ENCODE results near the gene XYLT1.

XYLT1 gene

DNA sequence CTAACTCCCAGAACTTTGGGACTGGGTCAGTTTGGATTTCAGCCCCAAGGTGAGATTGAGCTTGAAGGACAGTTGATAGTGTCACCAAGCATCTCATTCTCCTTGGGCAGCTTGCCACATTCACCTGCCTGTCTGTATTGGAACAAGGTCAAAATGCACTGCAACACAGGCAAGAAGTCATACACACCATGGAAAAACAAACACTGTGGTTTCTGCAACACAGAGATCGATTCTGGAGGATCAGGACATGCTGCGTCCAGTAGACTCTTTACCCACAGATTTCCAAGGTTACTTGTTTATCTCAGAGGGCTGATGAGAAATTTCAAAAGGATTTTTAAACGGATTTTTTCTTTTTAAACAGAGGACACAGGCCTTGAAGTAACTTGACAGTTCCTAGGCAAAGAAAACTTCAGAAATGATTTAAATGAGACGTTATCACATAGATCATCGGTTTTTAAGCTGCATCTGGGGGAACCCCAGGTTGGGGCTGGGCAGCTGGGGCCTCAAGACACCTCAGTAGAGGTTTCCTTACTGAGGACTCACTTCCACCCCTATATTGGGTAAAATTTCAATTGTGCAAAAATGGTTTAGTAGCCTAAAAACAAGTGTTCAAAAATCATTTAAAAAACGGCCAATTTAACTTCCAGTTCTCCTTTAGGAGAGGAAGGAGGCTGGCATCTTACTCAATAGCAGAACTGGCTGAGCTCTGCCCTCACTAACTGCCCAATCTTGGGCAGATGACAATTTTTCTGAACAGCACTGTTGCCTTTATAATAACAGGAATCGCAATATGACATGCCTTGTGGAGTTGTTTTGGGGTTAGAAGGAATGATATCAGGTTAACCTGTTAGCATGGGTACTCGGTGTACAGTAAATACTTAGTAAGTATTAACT, 299.3 kb downstream of the XYLT1 start:
- DNase-seq: no peak

DNA sequence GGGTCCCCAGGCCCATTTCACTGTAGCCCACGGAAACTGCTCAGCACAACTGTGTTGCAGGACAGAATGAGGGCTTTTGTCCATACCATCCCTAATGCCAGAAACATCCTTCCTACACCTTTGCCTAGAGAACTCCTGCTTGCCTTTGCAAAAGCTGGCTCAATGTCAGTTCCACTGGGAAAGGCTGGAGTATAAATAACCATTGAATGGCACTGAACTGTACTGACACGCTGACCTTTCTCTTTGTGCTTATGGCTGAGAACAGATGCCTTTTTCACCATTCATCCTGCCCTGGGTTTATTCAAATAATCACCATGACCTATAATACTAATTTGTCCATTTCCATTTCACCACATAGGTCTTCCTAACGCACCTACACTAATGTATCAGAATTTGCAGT, 300.3 kb downstream of the XYLT1 start:
- no peak for DNase-seq

DNA sequence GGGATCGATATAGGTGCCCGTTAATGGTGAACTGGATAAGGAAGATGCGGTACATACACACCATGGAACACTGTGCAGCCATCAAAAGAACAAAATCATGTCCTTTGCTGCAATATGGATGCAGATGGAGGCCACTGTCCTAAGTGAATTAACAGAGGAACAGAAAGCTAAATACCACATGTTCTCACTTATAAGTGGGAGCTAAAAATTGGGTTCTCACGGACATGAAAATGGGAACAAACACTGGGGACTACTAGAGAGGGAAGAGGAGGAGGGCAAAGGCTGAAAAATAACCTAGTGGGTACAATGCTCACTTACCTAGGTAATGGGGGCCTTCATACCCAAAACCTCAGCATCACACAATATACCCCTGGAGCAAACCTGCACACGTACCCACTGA, 302.6 kb downstream of the XYLT1 start:
- DNase-seq: no peak

DNA sequence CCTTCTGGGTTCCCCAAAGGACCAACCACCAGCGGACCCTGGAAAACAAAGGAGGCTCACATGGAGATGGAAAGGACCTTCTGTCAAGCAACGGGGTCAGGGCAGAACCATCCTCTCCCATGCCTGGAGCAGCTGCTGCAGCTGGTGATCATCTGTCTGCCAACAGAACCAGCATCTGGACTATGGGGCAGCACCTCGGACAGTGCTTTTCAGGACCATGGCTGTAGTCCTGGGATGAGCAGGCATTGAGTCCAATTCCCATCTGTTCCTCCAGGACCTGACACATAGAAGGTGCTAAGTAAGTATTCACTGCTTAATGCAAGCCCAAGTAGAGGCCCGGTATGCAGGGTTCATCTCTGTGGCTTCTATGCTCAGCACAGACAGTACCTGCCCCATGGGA, 304.7 kb downstream of the XYLT1 start:
- DNase-seq: no peak

DNA sequence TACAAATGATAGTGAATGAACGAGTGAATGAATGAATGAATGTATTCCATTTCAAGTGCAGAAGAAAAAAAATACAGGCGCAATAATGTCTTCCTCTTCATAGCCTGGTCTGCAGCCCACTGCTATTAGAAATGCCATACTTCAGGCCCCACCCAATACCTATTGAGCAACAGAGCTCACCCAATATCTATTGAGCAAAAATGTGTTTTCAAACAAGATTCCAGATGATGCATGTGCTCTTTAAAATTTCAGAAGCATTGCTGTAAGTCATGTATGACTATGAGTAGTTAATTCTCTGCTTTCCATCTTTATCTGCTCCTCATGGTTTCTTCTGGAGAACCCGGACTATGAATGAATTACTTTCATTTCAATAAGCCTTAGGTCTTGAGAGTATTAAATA, 308.2 kb downstream of the XYLT1 start:
- no peak for DNase-seq

DNA sequence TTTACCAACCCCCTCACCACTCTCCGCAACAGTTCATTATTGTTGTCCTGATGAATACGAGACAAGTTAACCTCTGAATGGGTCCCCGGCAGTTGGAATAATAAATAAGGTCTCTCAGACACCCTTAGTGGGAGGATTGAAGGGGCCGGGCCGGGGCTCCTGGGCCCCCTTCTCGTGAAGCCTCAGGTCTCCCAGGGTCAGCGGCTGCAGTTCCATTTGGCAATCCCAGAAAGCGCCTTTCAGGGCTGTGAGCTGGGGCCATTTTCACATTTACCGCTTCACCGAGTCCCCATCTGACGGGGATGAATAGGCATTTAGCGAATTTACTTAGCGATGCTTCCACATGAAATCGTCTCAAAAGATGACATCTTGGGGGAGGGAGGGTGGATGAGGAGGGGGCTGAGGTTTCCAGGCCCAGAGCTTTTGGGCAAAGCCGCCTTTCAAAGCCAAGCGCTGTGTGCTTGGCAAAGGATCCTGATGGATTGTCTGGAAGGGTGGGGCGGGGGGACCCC, 309.8 kb downstream of the XYLT1 start:
- peak; percentile 92 for DNase-seq

DNA sequence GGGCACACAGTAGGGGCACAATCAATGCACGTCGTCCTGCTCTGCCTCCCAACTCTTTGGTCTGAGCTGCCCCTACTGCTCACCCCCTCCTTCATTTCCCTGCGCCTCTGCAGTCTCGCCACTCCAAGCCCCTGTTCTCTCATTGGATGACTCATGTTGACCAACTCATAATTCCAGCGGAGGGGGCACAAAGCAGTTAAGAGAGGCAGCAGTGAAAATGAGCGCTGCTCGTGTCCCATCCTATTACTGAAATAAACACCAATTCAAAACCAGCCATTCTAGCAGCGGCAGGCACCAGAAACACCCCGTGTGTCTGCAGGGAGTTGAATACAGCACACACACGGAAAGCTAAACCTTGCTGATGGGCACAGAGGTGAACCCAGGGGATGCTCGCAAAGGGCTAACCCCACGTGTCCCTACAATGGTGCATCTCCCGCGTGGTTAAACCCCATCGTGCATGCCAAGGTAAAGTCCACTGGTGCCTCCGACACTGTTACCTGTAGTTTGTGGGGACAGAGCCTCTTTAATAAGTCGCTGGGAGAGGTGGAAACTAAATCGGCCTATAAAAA, 310.4 kb downstream of the XYLT1 start:
- DNase-seq: peak; percentile 36

DNA sequence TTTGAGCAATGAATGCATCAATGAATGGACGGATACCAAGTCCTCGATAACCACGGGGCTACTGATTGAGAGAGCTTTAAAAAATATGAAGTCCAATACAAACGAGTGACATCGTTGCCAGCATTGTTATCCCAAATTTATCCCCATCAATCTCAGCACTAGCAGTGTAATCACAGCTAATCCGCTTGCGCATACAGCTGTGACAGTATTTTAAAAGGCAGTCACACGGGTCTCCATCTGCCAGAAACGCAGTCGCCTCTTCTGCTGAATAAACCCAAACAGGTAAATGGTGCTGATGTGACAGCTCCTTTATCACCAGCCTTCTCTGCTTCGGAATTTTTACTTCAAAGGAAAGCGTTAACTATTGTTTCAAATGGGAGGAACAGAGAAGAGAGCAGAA, 311.1 kb downstream of the XYLT1 start:
- DNase-seq: peak; percentile 18

DNA sequence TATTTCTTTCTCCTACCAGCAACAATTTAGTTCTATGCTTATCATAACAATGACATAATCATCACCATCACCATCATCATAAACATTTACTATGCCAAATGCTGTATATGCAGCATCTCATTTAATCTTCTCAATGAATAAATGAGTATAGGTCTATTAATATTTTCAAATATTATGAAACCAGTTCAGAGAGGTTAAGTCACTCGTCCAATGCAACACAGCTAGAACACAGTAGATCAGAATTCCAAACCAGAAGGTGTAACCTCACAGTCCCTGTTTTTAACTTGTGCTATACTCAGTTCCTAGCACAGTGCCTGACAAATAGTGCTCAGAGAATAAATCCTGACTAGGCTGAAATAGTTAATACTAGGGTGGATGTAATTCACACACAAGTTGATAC, 314.8 kb downstream of the XYLT1 start:
- no peak for DNase-seq

DNA sequence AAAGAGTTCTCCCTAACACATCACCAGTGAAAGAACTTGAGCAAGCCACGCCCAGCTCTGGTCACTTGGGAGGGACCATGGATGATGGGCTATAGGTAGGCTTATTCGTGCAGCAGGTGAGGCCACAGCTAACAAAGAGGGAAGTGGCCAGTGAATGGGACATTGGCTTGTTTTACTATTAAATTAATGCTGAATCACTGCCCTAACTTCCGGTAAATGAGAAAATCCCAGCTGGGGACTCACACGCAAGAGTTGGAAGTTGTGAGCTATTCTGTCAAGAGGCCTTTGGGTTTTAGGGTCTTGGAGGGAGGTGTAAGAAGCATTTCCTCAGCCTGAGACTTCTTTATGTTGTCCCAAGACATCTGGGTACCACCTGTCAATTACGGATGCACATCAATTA, 315.3 kb downstream of the XYLT1 start:
- DNase-seq: no peak

DNA sequence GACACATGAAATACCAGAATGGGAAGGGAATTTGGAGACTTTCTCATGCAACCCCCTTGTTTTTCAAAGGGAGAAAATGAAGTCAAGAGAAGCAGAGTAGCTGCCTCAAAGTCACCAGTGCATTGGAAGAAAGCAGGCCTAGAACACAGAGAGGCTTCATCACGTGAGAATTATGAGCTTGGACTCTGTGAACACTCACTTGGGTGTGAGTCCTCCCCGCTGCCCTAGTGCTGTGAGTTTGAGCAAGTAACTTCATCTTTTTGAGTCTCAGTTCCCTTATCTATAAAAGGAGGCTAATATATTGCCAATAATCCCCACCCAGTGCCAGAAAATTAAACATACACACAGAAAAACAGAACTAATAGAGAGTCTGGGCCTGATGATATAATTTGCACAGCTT, 315.8 kb downstream of the XYLT1 start:
- DNase-seq: no peak

DNA sequence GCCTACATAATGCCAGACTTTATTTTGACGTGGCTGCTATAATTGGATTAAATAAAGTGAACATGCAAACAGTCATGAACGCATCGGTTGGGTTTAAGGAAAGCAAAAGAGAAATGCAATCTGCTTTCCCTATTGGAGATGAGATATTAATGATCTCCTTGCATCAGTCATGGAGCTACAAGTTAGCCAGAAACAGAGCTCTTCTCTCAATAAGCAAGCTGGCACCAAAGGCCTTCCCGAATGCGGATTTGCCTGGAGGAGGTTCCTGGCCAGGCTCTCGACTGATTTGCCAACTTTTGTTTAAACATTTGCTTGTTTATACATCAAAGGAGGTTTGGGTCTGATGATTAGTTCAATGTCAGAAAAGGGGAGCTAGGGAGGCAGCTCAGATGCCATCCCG, 318.4 kb downstream of the XYLT1 start:
- DNase-seq: no peak

DNA sequence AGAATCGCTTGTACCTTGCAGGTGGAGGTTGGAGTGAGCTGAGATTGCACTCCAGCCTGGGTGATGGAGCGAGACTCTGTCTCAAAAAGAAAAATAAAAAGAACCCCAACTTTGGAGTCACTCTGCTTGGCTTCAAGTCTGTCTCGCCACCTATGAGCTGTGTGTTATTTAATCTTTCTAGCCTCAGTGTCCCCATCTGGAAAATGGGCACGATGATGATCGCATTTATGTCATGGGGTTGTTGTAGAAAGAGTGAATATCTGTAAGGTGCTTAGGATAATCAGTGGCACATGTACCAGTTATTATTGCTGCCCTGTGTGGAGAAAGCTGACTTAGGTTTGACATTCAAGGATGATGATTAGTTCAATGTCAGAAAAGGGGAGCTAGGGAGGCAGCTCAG, 319.4 kb downstream of the XYLT1 start:
- DNase-seq: no peak

DNA sequence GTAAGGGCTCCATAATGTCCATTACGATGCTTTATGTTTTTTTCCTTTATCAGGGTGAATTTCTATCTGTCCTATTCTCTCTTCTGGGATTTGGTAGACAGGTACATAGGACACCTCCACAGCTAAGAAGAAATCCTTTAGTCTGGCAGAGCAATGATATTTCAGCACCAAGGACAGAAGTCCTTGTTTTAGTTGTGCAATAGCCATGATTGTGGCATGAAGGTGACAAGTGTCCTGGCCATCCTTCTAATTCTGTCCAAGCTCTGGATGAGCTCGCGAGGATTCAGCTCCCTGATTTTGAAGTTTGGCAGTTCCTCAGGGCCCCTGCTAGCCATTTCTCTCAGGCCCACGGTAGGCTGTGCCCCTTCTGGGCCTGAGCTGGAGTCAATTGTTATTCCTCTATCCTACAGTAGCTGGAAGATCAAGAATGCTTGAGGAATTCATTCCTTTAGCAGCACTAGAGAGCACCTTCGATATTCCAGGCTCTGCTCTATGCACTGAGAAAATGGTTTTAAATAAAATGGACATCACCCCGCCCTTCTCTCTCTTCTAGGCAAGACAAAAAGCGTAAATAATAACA, 320.8 kb downstream of the XYLT1 start:
- DNase-seq: no peak

DNA sequence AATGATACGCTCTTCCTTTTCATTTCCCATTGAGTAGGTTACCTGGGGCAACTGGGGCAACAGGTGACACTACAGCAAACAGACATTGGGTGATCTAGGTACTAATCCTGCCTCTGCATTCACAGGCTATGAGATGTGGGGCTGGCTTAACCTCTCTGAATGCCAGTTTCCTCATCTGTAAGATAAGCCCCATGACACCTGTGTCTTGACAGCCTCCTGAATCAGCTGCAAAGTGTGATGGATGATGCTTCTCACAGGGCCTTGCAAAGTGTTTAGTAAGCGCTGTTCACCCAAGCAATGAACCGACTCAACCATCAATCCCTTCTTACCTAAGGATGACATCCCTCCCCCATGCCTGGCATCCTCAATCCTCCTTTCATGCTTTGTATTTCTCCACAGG, 322.8 kb downstream of the XYLT1 start:
- DNase-seq: no peak

DNA sequence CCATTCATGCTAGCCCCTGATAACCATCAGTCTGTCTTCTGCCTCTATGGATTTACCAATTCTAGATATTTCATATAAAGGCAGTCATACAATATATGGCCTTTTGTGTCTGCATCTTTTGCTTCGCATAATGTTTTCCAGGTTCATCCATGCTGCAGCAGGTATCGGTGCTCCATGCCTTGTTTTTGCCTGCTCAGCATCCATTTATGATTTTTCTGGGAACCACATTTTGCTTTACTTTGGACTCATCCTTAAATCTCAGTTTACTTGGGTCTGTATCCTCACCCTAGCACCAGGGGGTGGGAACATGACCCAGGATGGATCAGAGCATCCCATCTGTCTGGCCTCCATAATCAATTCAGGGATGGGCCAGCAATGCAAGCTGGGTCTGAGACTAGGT, 325.7 kb downstream of the XYLT1 start:
- DNase-seq: no peak

DNA sequence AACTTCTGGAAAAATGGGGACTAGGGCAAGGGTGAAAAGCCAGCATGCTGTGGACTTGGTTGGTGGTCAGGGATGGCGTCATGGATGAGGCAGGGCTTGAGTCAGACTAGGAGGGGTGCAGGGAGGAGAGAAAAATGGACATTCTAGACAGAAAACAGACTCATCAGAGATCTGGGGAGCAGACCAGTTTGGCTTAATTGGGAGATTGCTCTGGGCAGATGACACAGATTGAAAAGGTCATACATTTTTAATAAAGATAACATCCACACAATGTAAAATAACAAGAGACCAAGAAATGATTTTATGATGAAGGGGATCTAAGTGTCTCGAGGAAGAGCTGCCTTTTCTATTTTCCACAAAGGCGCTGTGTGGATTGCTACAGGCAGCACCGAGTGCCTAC, 326.3 kb downstream of the XYLT1 start:
- DNase-seq: no peak

DNA sequence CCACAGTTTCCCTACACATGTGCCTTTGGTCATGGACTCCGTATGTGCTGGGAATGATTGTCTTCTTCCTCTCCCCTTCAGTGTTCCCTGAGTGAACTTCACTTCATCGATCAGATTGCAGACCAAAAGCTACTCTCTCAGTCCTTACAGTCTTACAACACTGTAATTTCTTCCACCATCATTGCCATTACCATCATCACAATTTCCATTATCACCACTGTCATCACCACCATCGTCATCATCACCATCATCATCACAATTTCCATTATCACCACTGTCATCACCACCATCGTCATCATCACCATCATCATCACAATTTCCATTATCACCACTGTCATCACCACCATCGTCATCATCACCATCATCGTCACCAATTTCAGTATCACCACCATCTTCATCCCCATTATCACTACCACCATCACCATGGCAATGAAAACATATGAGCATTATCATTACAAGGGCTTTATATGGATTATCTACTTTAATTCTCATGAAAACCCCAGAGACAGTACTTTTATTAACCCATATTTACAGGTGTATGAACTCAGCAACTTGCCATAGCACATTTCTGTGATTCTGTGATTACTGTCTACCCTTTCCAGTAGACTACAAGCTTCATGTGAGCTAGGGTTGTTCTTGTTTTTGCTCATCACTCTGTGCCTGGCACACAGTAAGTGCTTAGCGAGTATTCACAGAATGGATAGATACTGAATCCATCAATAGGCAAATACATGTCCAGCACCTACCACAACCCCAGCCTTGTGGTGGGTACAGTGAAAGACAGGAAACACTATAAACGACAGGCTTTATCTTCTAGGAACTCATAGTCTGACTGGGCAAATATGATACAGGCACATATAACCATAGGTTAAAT, 327.0 kb downstream of the XYLT1 start:
- DNase-seq: no peak

DNA sequence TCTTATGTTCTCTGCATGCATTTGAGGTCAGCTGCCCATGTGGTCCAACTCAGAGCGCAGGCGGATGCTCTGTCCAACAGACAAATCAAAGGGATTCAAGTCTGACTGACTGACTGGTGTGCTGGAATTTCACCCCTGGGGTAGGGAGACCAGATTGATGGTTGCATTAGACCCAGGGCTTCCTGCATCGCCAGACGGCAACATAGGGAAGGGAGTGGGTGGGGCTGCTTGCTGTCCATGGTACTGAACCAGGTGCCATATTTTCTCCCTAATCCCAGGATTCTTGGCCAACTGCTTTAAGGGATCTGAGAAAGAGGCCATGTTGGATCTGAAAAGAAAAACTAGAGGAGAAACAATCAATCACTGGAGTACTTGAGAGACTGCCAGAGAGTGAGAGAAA, 332.0 kb downstream of the XYLT1 start:
- no peak for DNase-seq

DNA sequence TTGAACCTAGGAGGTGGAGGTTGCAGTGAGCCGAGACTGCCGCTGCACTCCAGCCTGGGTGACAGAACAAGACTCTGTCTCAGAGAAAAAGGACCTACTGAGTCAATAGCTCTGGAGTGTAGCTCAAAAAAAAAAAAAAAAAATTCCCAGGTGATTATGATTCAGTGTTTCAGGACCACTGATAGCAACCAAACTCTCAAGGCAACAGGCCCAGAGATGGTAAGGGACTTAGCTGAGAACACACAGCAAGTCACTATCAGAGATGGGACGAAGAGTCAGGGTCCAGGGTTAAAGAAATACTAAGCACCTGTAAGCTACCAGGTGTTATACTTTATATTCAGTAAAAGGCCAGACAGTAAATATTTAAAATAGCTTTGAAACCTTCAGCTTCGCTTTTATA, 335.3 kb downstream of the XYLT1 start:
- DNase-seq: no peak

DNA sequence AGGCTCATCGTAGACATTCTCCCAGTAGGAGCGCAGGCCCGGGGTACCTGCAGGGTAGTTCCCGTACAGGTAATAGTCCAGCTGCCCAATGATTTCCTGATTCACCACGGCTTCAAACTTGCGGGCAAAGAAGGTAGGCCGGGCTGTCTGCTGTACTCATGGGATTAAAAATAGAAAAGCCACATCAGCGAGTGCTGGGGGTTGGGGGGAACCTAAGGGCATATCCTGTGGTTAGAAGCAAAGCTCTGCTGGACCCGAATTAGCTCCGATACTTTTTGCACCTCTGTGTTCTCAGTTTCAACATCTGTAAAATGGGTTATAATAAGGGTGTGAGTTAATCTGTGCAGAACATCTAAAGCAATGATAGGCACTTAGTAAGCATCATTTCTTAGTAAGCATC, 336.2 kb downstream of the XYLT1 start:
- no peak for DNase-seq

DNA sequence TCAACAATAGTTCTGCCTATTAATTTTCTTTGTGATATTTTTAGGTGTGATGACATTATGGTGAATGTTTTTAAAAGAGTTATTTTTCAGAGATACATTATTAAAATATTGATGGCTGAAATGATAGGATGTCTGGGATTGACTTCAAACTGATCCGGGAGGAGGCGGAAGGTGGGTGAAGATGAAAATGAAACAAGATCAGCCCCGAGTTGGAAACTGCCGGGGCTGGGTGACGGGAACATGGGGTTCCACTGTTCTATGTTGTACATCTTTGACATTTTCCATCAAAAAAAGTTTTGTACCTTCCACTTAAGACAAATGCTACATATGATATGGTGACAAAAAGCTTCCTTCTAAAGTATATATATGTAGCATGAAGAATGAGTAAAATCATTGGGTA, 336.9 kb downstream of the XYLT1 start:
- no peak for DNase-seq

DNA sequence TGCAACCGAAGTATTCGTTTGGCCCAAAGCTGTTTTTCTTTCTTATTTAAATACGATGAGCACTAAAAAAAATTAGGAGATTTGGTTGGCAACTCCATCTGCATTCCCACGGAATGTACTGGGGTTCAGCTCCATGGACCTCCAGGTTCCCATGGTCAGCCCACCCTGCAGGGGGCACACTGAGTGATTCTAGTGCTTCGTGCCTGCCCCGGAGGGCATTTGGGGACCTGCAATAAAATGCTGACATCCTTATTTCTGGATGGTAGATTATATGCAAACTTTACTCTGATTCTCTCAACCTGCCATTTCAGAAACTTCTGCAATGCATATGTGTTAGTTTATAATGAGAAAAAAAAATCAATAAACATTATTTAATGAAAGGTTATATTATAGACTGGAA, 339.4 kb downstream of the XYLT1 start:
- DNase-seq: no peak

All from NCI-H1694 (cell line).